ENCODE results near the gene RSRC1. TPM values are rescaled to one million over a fixed set of nuclear protein-coding genes. Genes with fewer than 3 reads are reported as not detected.

Gene RSRC1
- total and polyA plus RNA-seq, 7 donors, result 12.9 to 27.2 (median 19.7) TPM

- H3K4me3 ChIP-seq, result no peak overlapping the region
- no peak for TF ChIP-seq CTCF (IDR thresholded peaks at IDR 0.05)
- DNase-seq (no peak), ATAC-seq (no peak)
- no peaks in the 10 kb centered on the region for H3K4me1 ChIP-seq
- H3K27ac ChIP-seq, result no peak overlapping the region
- no peaks in the 10 kb centered on the region for H3K27me3 ChIP-seq (ENCODE audit: insufficient read depth in 3 of 3, low read length in 2 of 3)
- intact Hi-C loops (cut with DNase I), result no loop called here
- 60 to 70% (median 60%) methylated on average over 2 of the region's 2 CpGs for WGBS, 3 donors
- no peaks in the 10 kb centered on the region for H3K36me3 ChIP-seq (ENCODE audit: insufficient read depth in 1 of 2, low read depth in 1 of 2)
- peaks cover 9% of the 10 kb centered on the region for H3K9me3 ChIP-seq
Observed at GRCh38 chr3:158368271-158368670, 258.4 kb downstream of the RSRC1 start.

- ATAC-seq (no peak), DNase-seq (no peak)
- no peaks in the 10 kb centered on the region for H3K4me1 ChIP-seq
- no peak overlapping the region for H3K27ac ChIP-seq
- intact Hi-C loops (cut with DNase I), result no loop called here
- 74 to 83% (median 79%) methylated on average over 1 of the region's 1 CpG for WGBS, 3 donors
- TF ChIP-seq CTCF (IDR thresholded peaks at IDR 0.05), result no peak
- no peaks in the 10 kb centered on the region for H3K36me3 ChIP-seq (ENCODE audit: insufficient read depth in 1 of 2, low read depth in 1 of 2)
- H3K9me3 ChIP-seq, result peaks cover 9% of the 10 kb centered on the region
- H3K4me3 ChIP-seq, result no peak overlapping the region
- no peaks in the 10 kb centered on the region for H3K27me3 ChIP-seq (ENCODE audit: insufficient read depth in 3 of 3, low read length in 2 of 3)
Observed at GRCh38 chr3:158369279-158369678, 259.4 kb downstream of the RSRC1 start.

- WGBS, 3 donors, result 81 to 99% (median 91%) methylated on average over 4 of the region's 4 CpGs
- no peak for DNase-seq
- no peak for ATAC-seq
- no peak for TF ChIP-seq CTCF (IDR thresholded peaks at IDR 0.05)
- no peaks in the 10 kb centered on the region for H3K27me3 ChIP-seq (ENCODE audit: insufficient read depth in 3 of 3, low read length in 2 of 3)
- no peaks in the 10 kb centered on the region for H3K9me3 ChIP-seq
- H3K4me3 ChIP-seq, result no peak overlapping the region
- no peaks in the 10 kb centered on the region for H3K4me1 ChIP-seq
- intact Hi-C loops (cut with DNase I), result no loop called here
- no peaks in the 10 kb centered on the region for H3K36me3 ChIP-seq (ENCODE audit: insufficient read depth in 1 of 2, low read depth in 1 of 2)
- H3K27ac ChIP-seq, result no peak overlapping the region
Observed at GRCh38 chr3:158379517-158379916, 269.6 kb downstream of the RSRC1 start.

- Histone ChIP-seq H3K36me3 (ENCODE audit: insufficient read depth in 1 of 2, low read depth in 1 of 2) (no peaks in the 10 kb centered on the region), H3K4me1 (no peaks in the 10 kb centered on the region), H3K27ac (no peak overlapping the region), H3K9me3 (no peaks in the 10 kb centered on the region), H3K27me3 (ENCODE audit: insufficient read depth in 3 of 3, low read length in 2 of 3) (no peaks in the 10 kb centered on the region), H3K4me3 (no peak overlapping the region)
- 95% methylated on average over 2 of the region's 2 CpGs for WGBS, 3 donors
- intact Hi-C loops (cut with DNase I), result no loop called here
- TF ChIP-seq CTCF (IDR thresholded peaks at IDR 0.05), result no peak
- no peak for DNase-seq
- ATAC-seq, result no peak
Observed at GRCh38 chr3:158381262-158381868, 271.5 kb downstream of the RSRC1 start.

GRCh38 chr3:158382479-158382878 lies 272.6 kb downstream of the RSRC1 start:
- H3K27ac ChIP-seq, result no peak overlapping the region
- TF ChIP-seq CTCF (IDR thresholded peaks at IDR 0.05), result no peak
- DNase-seq, result no peak

More at GRCh38 chr3:158382479-158382878, 272.6 kb downstream of the RSRC1 start:
- intact Hi-C loops (cut with DNase I), result no loop called here
- no peaks in the 10 kb centered on the region for H3K9me3 ChIP-seq
- ATAC-seq, result no peak
- no peaks in the 10 kb centered on the region for H3K36me3 ChIP-seq (ENCODE audit: insufficient read depth in 1 of 2, low read depth in 1 of 2)
- H3K27me3 ChIP-seq (ENCODE audit: insufficient read depth in 3 of 3, low read length in 2 of 3), result no peaks in the 10 kb centered on the region
- H3K4me1 ChIP-seq, result no peaks in the 10 kb centered on the region
- no peak overlapping the region for H3K4me3 ChIP-seq
- 42 to 73% (median 42%) methylated on average over 2 of the region's 2 CpGs for WGBS, 3 donors
